Astrocyte (in vitro differentiated cells and primary cell): ENCODE results near the gene ITPK1.

Experiments used
- EZH2 ChIP-seq: IDR thresholded peaks from 2 replicates; pipeline ENCODE4 v1.6.1; 2012; ENCODE audit warnings: mild to moderate bottlenecking, low read length, inconsistent platforms; ENCODE audit not compliant: insufficient read depth
- TF ChIP-seq, protein P1 (sequence below): IDR thresholded peaks from 2 replicates; pipeline ENCODE4 v1.5.1; 2011; ENCODE audit warnings: low read depth, mild to moderate bottlenecking, inconsistent platforms, low read length, moderate library complexity; ENCODE audit not compliant: insufficient read depth

DNA sequence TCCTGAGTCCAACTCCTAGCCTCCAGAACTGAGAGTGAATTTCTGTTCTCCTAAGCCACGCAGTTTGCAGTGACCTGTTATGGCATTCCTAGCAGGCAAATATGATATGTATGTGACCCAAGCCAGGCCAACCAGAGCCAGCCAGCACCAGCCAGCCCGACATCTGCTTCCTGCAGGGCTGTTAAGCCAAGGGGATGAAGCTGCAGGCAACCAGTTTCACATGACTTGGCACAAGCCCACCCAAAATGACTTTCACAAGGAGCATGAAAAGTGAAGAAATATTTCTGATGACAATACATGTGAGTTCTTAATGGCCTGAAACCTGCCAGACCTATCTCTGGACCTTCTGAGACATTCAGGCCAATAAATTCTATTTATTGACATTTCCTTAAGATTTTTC, 68.1 kb downstream of the ITPK1 start:
- TF ChIP-seq, protein P1, sequence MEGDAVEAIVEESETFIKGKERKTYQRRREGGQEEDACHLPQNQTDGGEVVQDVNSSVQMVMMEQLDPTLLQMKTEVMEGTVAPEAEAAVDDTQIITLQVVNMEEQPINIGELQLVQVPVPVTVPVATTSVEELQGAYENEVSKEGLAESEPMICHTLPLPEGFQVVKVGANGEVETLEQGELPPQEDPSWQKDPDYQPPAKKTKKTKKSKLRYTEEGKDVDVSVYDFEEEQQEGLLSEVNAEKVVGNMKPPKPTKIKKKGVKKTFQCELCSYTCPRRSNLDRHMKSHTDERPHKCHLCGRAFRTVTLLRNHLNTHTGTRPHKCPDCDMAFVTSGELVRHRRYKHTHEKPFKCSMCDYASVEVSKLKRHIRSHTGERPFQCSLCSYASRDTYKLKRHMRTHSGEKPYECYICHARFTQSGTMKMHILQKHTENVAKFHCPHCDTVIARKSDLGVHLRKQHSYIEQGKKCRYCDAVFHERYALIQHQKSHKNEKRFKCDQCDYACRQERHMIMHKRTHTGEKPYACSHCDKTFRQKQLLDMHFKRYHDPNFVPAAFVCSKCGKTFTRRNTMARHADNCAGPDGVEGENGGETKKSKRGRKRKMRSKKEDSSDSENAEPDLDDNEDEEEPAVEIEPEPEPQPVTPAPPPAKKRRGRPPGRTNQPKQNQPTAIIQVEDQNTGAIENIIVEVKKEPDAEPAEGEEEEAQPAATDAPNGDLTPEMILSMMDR: no peak
- TF ChIP-seq EZH2: no peak
